T-helper 9 cell (primary cell): ENCODE measurements around the gene AK1.
"Not testable (repeated sequence)": the region's sequence is repeated elsewhere in the genome, so short reads cannot be mapped to it uniquely, and the experiment has no call there.

Experiments used
- DNase-seq: peaks from one replicate; pipeline ENCODE4 v3.0.0-alpha.2; 2020

AK1 gene

DNA sequence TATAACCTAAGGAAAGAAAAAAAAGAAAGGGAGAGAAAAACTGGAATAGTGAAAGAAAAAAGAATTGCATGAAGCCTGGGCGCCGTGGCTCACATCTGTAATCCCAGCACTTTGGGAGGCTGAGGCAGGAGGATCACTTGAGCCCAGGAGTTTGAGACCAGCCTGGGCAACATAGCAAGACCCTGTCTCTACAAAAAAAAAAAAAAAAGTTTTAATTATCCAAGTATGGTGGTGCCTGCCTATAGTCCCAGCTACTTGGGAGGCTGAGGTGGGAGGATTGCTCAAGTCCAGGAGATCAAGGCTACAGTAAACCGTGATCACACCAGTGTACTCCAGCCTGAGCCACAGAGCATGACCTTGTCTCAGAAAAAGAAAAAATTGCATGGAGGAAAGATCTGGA lies 4.2 kb upstream of the AK1 start:
- DNase-seq, result not testable (repeated sequence)

DNA sequence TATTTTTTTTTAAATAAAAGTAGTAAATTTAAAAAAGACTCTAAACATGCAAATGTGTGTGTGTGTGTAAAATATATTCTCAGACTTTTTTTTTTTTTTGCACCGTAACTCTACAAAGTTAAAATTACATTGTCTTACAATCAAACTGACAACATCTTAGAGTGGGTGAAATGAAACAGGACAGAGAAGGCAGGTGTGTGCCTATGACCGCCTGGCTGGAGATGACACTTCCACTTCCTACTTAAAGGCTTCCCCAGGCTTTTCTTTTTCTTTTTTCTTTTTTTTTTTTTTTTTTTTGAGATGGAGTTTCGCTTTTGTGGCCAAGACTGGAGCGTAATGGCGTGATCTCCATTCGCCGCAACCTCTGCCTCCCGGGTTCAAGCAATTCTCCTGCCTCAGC lies 2.7 kb upstream of the AK1 start:
- DNase-seq, result no peak

DNA sequence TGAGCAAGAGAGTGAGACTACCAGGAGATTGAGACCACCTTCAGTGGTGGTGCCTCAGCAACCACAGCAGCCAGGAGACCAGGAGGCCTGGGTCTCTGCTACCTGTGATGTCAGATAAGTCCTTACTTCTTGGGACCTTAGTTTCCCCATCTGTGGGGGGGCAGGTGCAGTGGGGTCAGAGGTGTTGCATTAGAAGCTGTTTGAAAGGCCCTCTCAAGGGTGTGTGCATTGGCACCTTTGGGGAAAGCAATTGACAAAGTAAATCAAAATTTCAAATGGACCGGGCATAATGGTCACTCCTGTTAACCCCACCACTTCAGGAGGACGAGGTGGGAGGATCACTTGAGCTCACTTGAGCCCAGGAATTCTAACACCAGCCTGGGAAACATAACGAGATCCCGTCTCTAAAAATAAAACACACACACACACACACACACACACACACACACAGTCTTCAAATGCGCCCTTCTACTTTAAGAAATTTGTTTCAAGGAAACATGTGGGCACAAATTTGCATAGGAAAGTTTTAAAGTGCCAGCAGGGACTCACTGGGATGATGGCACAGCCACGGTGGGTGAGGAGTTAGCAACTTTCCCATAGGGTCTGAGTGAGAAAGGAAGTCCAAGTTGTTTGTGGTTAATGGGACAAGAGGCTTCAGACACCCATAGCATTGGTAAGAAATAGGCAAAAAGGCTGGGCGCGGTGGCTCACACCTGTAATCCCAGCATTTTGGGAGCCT lies 1.3 kb upstream of the AK1 start:
- DNase-seq, result no peak

DNA sequence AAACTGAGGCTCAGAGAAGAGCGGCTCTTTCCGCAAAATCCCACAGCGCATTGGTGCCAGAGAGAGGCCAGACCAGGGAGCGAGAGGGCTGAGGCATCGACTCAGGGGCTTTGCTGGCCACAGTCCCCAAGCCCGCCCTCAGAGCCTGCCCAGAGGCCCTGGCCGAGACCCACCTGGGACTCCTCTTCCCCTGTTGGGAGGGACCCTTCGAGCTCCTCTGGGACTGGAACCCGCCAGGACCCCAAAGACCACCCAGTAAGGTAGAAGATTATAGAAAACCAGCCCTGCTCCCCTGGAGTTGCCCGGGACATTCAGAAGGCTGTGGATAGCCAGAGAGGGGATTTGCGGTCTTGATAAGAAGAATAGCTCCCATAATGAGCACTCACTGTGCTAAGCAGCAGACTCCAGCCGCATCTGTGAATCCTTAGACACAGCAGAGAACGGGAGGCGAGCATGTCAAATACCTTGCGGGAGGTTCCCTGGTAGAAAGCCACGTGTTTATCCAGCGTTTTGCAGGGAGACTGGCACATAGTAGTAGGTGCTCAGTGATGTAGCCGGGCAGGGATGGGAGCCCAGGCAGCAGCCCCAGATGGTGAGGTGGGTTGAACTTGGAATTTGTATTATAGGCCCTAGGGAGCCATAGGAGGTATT lies 651 bp upstream of the AK1 start:
- DNase-seq, result no peak

DNA sequence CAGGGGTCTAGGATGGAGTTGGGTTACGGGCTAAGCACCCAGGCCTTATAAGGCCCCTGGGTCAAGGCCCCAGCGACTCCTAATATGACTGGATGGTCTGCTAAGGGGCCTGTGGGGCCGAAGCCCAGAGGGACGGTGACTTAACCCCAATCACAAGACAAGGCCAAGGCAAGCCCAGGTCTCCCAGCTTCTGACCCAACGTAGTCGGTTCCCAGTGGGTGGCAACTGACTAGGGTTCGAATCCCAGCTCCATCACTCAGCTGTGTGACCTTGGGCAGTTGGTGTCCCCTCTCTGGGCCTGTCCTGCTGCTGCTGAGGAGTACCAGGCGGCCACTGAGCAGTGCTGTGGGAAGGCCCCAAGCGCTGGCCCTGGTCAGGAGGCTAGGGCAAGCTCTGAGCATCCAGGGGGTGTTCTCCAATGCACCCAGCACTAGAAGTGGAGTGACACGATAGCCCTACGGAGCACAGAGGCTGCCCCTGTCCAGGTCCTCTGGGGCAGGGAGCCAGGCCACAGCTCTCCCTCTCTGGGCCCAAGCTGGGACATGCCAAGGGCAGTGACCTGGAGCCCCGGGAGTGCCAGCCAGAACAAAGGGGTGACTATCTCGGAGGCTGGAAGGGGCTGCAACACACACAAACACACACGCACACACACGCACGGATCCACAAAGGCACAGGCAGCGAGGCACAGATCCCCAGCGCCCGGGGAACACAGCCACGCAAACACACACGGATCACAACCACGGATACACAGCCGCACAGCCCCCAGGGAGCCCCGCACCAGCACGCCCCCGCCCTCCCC lies 512 bp downstream of the AK1 start:
- no peak for DNase-seq

DNA sequence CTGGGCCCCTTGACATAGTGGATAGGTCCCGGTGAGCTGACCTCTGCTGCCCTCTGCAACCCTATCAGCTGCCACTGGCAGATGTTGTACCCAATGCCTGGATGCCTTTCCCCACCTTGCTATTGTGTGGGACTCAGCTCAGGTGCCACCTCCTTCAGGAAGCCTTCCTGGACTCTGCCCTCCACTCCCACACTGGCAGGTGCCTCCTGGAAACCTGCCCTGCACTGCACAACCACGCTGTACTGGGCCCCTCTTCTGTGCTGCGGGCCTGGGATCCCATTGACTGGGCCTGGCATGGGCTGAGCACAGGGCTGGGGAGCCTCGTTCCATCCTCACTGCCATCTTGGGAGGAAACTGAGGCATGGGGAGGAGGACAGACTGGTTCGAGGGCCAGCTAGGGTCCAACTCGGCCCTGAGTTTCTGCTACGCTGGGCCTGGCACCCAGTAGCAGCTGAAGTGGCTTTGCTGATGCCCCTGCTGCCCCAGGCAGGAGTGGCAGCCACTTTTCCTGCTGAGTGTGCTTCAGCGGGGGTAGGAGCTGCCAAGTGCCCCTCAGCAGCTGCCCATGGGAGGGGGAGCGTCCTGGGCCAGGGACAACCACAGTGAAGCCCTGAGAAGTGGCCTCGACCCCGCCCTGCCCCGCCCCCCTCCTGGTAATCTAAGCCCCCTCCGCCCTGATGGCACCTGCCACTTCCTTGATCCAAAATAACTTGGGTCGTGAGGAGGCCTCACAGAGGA lies 1.3 kb downstream of the AK1 start:
- no peak for DNase-seq

DNA sequence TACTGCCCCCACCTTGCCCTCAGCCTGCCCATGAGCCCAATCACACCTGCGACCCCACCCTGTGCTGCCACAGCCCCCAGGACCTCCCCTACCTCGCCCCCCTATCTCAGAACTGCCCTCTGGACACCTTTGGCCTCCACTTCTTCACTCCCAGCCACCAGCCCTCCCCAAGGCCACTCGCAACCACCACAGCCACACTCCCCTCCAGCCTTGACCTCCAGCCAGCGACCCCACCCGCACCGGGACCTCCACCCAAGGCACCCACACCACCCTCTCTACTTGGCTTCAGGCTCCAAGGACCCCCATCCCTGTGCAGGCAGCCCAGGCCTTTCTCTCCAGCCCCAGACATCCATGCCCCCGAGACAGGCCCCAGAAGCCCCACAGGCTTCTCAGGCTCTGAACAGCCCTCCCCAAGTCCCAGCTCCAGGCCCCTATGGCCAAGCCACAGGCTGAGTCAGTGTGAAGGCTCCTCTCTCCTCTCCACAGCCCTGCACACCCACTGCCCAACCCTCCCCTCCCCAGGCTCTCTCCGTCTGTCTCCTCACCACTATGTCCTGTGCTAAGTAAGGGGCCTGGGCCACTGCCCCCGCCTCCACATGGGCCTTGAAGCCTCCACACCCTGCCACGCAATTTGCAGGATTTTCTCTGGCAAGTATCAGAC lies 2.0 kb downstream of the AK1 start:
- DNase-seq, result no peak

DNA sequence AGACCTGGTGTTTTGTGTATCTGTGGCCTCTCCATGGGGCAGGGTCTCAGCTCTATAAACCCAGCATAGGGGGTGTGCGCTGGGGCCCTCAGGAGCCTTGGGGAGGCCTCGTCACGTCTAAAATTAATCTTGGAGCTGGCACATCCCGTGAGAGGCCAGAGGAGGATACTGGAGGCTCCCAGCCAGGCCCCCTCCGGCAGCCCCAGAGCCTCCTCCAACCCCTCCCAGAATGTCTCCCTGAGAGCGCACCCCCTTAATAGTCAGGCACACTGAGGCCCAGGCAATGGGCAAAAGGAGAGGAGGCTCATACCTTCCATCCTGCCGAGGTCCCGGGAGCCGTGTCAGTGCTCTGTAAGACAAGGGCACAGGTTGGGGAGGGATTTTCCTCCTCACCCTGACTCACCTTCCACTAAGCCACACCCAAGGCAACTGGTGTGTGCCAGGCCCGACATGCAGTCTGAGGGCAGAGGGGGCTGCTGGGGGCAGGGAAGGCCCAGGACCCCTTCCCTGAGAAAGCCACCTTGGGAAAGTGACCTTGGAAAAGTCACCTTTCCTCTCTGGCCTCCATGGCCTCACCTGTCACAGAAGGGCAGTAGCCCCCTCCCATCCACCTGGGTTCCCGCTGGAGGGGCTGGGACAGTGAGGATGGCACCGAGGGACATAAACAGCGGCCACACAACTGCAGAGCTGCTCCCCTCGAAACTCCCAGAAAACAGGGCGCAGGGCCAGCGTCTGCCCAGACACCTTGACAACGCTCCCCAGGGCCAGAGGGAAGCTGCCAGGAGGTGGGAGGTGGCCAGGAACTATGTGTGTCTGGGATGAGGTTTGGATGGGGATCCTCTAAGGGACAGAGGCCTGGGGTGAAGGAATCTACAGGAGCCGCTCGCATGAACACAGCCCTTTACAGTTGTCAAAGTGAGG lies 2.9 kb downstream of the AK1 start:
- no peak for DNase-seq

DNA sequence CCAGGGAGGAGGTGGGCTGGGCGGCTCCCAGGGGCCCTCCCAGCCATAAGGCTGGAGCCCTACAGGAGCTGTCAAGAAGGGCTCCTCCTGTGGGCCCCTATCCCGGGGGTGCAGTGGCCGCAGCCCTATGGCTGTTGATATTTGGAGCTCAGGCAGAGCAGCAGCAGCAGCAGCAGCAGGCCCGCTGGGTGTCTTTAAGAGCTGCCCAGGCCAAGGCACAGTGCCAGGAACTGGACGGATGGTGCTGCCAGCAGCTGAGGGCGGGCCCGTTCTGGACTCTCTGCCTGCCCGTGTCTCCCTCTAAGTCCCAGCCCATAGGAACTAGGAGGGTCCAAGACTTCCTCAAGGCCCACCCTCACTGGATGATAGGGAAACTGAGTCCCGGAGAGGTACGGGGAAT lies 3.6 kb downstream of the AK1 start:
- no peak for DNase-seq

DNA sequence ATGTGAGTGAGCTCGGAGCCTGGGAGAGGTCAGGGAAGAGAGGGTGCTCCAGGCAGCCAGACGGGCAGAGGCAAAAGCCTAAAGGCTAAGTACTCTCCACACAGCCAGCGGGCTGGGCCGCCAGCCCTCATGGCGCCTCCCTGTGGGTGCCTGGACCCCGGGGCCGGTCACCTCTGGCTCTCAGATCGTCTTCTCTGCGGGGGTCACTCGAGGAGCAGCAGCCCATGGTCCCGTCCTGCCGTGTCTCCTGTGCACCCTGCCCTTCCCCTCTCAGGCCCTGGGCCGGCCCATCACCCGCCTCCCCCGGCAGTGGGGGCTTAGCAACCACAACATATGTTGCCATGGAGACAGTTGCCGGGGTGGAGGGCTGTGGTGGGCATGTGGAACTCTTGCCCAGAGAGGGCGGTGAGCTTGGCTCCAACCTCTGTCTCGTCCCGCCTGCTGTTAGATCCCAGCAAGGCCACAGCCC lies 4.2 kb downstream of the AK1 start:
- no peak for DNase-seq

DNA sequence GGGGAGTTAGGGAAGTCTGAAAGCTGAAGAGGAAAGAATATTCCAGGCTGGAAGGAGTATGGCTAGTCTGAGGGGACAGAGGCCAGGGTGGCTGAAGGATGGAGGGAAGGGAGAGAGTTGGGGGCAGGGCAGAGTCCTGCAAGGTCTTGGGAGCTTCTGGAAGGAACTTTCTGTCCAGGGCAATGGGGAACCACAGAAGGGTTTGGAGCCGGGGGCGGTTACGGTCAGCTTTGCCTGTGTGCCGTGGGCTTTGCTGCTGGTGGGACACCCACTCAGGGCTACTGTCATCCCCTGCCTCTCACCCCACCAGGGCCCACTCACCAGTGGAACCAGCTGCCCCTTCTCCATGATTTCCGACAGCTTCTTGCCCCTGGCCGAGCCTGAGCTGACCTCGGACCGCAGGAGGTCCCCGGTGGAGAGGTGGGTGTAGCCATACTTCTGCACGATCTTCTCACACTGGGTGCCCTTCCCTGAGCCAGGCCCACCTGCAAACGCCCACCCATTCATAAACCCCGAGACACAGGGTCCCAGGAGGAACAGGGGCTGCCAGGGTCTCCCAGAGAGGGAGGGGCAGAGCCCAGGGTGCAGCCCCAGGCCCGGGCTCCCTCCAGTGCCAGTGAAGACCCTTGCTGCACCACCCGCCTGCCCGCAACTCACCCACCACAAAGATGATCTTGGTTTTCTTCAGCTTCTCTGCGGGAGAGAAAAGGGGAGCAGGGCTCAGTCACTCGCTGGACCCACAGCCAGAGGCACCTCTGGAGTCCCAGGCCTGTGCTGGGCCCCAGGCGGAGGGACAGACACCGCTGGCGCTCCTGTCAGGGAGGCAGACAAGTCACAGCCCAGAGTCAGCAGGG lies 4.9 kb downstream of the AK1 start:
- no peak for DNase-seq

DNA sequence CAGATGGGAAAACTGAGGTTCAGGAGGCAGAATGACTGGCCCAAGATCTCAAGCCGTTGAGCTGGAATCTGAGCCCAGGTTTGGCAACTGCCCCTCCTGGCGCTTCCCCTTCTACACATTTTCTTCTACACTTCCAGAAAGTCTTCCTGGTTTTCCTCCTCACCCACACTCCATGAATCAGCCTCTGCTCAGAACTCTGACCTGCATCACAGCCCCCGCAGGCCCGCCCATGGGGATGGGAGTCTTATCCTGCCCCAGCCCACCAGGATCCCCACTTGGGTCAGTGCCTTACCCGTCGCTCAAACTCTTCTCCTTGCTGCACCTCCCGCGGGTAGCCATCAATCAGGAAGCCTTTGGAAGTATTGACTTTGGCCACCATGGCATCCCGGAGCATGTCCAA lies 5.9 kb downstream of the AK1 start:
- DNase-seq, result no peak

DNA sequence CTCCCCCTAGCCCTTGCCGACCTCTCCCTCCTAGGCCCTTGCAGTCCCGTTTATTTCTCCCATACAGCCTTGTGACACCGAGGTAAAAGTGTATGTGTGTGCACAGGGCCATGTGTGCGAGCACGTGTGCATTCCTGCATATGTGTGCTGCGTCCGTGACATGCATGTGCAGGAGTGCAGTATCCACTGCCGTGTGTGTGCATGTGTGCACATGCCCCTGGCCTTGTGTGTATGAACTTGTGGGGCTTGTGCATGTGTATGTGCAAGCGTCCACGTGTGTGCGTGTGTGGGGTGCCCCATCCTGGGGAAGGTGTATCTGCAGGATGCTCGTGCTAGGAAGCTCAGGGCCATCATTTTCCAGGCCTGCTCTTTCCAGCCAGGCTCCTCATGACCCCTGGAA lies 6.6 kb downstream of the AK1 start:
- no peak for DNase-seq

DNA sequence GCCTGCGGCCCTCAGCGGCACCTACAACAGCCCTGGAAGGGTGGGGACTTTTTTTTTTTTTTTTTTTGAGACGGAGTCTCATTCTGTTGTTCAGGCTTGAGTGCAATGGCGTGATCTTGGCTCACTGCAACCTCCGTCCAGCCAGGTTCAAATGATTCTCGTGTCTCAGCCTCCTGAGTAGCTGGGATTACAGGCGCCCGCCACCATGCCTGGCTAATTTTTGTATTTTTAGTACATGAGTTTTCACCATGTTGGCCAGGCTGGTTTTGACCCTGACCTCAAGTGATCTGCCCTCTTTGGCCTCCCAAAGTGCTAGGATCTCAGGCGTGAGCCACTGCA lies 7.4 kb downstream of the AK1 start:
- not testable (repeated sequence) for DNase-seq

DNA sequence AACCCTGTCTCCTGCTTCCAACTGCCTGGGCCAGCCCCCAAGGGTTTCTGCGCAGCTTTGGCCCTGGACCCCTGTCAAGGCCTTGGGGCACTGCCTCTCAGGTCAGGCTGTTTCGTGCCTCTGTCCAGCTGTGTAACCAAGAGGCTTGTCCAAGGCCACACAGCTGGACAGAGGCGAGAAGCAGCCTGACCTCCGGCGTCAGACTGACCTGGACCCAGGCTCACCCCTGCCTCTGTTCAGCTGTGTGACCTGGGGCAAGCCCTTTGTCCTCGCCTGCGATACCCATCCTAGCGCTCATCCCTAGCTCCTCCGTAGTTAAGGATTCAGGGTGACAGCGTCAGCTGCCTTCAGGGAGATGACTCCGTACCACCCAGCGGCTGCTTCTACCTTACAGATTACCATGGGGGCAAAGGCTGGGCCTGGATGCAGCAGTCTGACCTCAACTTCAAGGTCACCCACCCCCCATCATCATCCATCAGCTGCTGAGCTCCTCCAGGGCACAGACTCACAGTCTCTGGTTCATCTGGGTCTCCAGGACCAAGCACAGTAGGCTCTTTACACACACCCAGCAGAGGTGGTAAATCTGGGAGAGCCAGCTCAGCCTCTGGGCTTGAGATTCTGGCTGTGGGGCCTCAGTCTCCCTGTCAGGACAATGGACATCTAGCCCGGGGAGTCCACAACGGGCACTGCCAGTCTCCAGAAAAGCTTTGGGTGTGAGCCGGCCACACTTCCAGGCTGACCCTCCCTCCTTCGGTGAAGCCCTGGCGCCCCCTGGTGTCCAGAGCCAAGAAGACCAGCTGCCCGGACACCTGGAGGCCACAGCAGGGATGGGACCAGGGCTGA lies 7.9 kb downstream of the AK1 start:
- peak; percentile 80 for DNase-seq

DNA sequence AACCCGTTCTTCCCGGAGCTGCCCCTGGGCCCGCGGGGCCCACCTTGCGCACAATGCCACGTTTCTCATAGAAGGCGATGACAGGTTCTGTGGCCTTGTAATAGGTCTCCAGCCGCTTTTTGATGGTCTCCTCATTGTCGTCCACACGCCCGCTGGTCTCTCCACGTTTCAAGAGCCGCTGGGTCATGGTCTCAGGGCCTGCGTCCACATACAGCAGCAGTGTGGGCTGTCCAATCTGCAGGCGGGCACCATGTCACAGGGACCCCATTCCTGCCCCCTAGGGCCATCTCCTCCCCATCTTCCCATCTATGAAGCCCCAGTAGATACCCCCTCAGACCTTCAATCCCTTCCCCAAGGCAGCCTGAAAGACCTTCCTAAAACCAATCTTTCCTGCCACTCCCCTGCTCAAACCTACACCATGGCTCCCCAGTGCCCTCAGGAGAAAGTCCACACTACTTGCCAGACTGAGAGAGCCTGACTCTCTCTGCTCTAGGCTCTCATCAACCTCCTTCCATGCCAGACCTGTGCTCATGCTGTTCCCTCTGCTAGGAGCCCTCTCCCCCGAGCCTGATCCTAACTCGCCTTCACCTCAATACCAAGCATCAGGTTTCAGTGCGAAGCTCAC lies 9.1 kb downstream of the AK1 start:
- DNase-seq, result no peak

DNA sequence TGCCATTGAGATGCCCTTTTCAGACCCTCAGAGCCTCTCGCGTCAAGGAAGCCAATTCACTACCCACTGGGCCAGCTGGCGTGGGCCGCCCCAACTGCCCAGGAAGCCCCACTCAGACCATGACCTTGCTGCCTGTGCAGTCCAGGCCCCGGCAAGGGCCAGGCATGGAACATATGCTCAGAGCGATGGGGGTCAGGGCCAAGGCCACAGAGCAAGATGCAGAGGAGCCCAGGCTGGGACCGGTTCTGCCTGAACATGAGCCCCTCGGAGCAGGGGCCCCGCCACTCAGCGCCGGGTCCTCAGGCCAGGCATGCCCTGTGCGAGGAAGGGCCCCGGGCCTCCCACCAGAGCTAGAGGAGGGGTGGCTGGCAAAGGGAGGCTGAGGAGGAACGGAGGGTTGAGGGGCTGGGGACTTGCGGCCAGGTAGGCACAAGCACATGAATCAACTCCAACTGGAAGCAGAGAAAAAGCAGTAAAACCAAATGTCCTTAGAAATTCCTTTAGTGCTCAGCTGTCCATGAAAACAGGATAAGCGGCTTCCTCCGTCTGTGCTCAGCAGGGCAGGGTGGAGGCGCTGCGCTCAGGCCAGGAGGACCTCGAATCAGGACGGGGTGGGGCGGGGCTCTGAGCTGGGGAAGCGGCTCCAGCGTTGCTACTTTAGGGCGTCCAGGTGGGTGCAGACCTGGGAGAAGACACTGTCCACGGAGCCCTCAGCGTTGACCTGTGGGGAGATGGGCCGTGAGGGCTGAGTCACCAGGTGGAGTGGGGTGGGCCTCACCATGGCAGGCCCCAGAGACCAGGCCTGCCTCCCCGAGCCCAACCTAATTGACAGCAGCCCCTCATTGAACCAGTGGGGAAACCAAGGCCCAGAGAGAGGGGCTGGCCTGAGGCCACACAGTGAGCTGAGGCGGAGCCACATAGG lies 9.9 kb downstream of the AK1 start:
- DNase-seq, result no peak

DNA sequence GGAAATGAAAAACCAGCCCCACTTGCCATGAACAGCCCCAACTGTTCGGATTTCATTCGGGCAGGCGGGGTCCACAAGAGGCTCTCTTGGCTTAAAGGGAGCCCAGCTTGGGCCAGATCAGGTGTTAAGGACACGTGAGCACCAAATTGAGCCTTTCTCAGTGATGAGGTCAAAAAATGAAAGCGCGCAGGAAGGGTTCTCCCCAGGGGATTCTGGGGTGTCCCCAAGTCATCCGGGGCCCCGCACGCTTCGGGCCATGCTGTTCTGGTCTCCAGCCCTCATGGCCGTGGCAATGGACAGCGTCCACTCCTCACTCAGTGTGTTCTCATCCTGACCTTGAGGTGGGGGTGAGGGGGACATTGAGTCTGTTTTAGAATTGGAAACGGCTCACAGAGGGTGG lies 10.9 kb downstream of the AK1 start:
- DNase-seq, result no peak
